Endothelial cell (in vitro differentiated cells): Measurements from ENCODE around the gene LRRC73. TPM values are rescaled to one million over a fixed set of nuclear protein-coding genes. Genes with fewer than 3 reads are reported as not detected.
A peak's percentile ranks its signal among the peaks of the same experiment; 100 is the strongest.
"Not testable (repeated sequence)": the region's sequence is repeated elsewhere in the genome, so short reads cannot be mapped to it uniquely, and the experiment has no call there.

Source experiments
- DNase-seq: peaks from one replicate; pipeline ENCODE4 v3.0.0; 2021; ENCODE audit warnings: low spot score
- H3K27ac Mint-ChIP-seq: one replicate; pipeline ENCODE4 v1.8.0; 2021; ENCODE audit warnings: mixed read lengths, inconsistent platforms; ENCODE audit not compliant: unreplicated experiment
- H3K27me3 Mint-ChIP-seq: one replicate; pipeline ENCODE4 v1.8.0; 2021; ENCODE audit warnings: mild to moderate bottlenecking, moderate library complexity, mixed read lengths, inconsistent platforms; ENCODE audit not compliant: unreplicated experiment
- H3K36me3 Mint-ChIP-seq: one replicate; pipeline ENCODE4 v1.8.0; 2021; ENCODE audit warnings: mild to moderate bottlenecking, low read depth, mixed read lengths, inconsistent platforms; ENCODE audit not compliant: unreplicated experiment
- H3K4me1 Mint-ChIP-seq: one replicate; pipeline ENCODE4 v1.8.0; 2021; ENCODE audit warnings: mild to moderate bottlenecking, mixed read lengths, inconsistent platforms; ENCODE audit not compliant: unreplicated experiment
- H3K4me3 Mint-ChIP-seq: one replicate; pipeline ENCODE4 v1.8.0; 2021; ENCODE audit warnings: mild to moderate bottlenecking, mixed read lengths, inconsistent platforms; ENCODE audit not compliant: unreplicated experiment
- H3K9me3 Mint-ChIP-seq: one replicate; pipeline ENCODE4 v1.8.0; 2021; ENCODE audit warnings: mixed read lengths, inconsistent platforms; ENCODE audit not compliant: unreplicated experiment
- CTCF ChIP-seq: fragments of 200-600 bp; sonication (generic); IDR thresholded peaks from one replicate; pipeline ENCODE4 v1.5.0; 2021; ENCODE audit warnings: antibody characterized with exemption; ENCODE audit not compliant: unreplicated experiment
- total RNA-seq: library from RNA; stranded (reverse); fragmentation: NEBNext Ultra II Directional; extraction: Animal tissue kit (Norgen Biotek cat#: 25700); gene quantifications from one replicate; pipeline ENCODE4 v1.2.1, GENCODE V29; 2021; ENCODE audit not compliant: unreplicated experiment

The LRRC73 gene
- total RNA-seq, 1 donor from 2014 or later, result 0.28 TPM

- H3K27ac Mint-ChIP-seq, result peak overlapping the region; percentile 50
- no peak overlapping the region for H3K4me3 Mint-ChIP-seq
- peaks cover 12% of the 10 kb centered on the region for H3K27me3 Mint-ChIP-seq
- H3K36me3 Mint-ChIP-seq, result peaks cover 46% of the 10 kb centered on the region
- peaks cover 24% of the 10 kb centered on the region for H3K4me1 Mint-ChIP-seq
- DNase-seq, result no peak
- H3K9me3 Mint-ChIP-seq, result no peaks in the 10 kb centered on the region
- TF ChIP-seq CTCF, result no peak
These were observed 10.9 kb downstream of the LRRC73 start for GRCh38 chr6:43499028-43499815.

GRCh38 chr6:43498291-43498690, 11.9 kb downstream of the LRRC73 start:
- not testable (repeated sequence) for H3K4me3 Mint-ChIP-seq, H3K27ac Mint-ChIP-seq, DNase-seq, H3K9me3 Mint-ChIP-seq
- Mint-ChIP-seq H3K4me1 (peaks cover 30% of the 10 kb centered on the region), H3K36me3 (peaks cover 40% of the 10 kb centered on the region), H3K27me3 (peaks cover 12% of the 10 kb centered on the region)

GRCh38 chr6:43497689-43498088, 12.5 kb downstream of the LRRC73 start:
- Mint-ChIP-seq H3K27ac (no peak overlapping the region), H3K9me3 (no peaks in the 10 kb centered on the region), H3K27me3 (peaks cover 11% of the 10 kb centered on the region), H3K36me3 (peaks cover 37% of the 10 kb centered on the region), H3K4me3 (no peak overlapping the region), H3K4me1 (peaks cover 33% of the 10 kb centered on the region)
- TF ChIP-seq CTCF, result no peak
- no peak for DNase-seq

GRCh38 chr6:43497129-43497396, 13.1 kb downstream of the LRRC73 start:
- TF ChIP-seq CTCF, result no peak
- Mint-ChIP-seq H3K4me3 (no peak overlapping the region), H3K9me3 (no peaks in the 10 kb centered on the region), H3K27ac (no peak overlapping the region), H3K27me3 (peaks cover 11% of the 10 kb centered on the region), H3K4me1 (peaks cover 33% of the 10 kb centered on the region), H3K36me3 (peaks cover 32% of the 10 kb centered on the region)
- DNase-seq, result no peak

- no peak for TF ChIP-seq CTCF
- H3K36me3 Mint-ChIP-seq, result peaks cover 27% of the 10 kb centered on the region
- DNase-seq, result no peak
- no peak overlapping the region for H3K27ac Mint-ChIP-seq
- H3K4me1 Mint-ChIP-seq, result peaks cover 33% of the 10 kb centered on the region
- H3K27me3 Mint-ChIP-seq, result peaks cover 11% of the 10 kb centered on the region
- H3K9me3 Mint-ChIP-seq, result no peaks in the 10 kb centered on the region
- no peak overlapping the region for H3K4me3 Mint-ChIP-seq
These were observed 13.6 kb downstream of the LRRC73 start for GRCh38 chr6:43496370-43497128.
